ENCODE data around the gene TLCD1. TPM values are rescaled to one million over a fixed set of nuclear protein-coding genes. Genes with fewer than 3 reads are reported as not detected.

The TLCD1 gene
- polyA plus RNA-seq, 1 of the 3 experiments (the other 2 are of a cell fraction), result 18.3 TPM

GRCh38 chr17:28746611-28747050 lies 20.6 kb upstream of the TLCD1 start:
- 62% methylated on average over 4 of the region's 5 CpGs for WGBS (ENCODE audit: low lambda C conversion rate)
- H4K20me1 ChIP-seq (ENCODE audit: insufficient read depth), result peaks cover 65% of the 10 kb centered on the region
- no peak overlapping the region for H2AFZ ChIP-seq (ENCODE audit: low read depth)
- H3K9me2 ChIP-seq, result no peaks in the 10 kb centered on the region
- peak overlapping the region; percentile 99 for H3K4me2 ChIP-seq
- no peaks in the 10 kb centered on the region for H3K27me3 ChIP-seq (ENCODE audit: insufficient read depth)
- no peaks in the 10 kb centered on the region for H3K9me3 ChIP-seq
- peaks cover 61% of the 10 kb centered on the region for H3K79me2 ChIP-seq (ENCODE audit: insufficient read depth)
- peak; percentile 57 for TF ChIP-seq CHD2 (IDR thresholded peaks at IDR 0.05; ENCODE audit: low read length, partially characterized antibody)
- no peak for TF ChIP-seq FOXM1 (IDR thresholded peaks at IDR 0.05; ENCODE audit: low read depth)
- CTCF ChIA-PET, result interaction anchor here (0.9 to 20.4 kb wide), 5 partner anchors 16 to 365 kb away, joined by 3 to 612 read pairs (median 6); partner anchors contain the start of genes NEK8, RPL23A and TLCD1
- peaks cover 28 to 42% of the 10 kb centered on the region in 2 experiments; a peak in 3 of 4 replicates for H3K4me1 ChIP-seq (ENCODE audit: control insufficient read depth in 1 of 2, insufficient read depth in 2 of 2, low read depth in 1 of 2, low read length in 1 of 2)
- POLR2A ChIA-PET, result interaction anchor here (6.5 to 6.6 kb wide), 2 partner anchors 19 to 26 kb away, joined by 45 to 90 read pairs; partner anchors contain the start of genes NEK8, RPL23A and TLCD1
- peaks cover 36% of the 10 kb centered on the region for H3F3A ChIP-seq (replicated peaks; ENCODE audit: insufficient read depth)
- H3K4me3 ChIP-seq (ENCODE audit: low read depth in 2 of 2, low read length in 1 of 2), result peak overlapping the region; percentile 83 to 95
- DNase-seq, result no peak
- peaks cover 24 to 38% of the 10 kb centered on the region in 2 experiments for H3K36me3 ChIP-seq (replicated peaks in 1 of 2; ENCODE audit: control insufficient read depth in 1 of 2, insufficient read depth in 2 of 2, low read length in 1 of 2)
- peak overlapping the region; percentile 22 to 98; a peak in 3 of 4 replicates for H3K27ac ChIP-seq (ENCODE audit: low read depth in 2 of 2, low read length in 1 of 2)
- H3K9ac ChIP-seq, result no peak overlapping the region

- POLR2A ChIA-PET, result interaction anchor here (6.5 to 6.6 kb wide), 2 partner anchors 18 to 25 kb away, joined by 45 to 90 read pairs; partner anchors contain the start of genes NEK8, RPL23A and TLCD1
- H3F3A ChIP-seq (replicated peaks; ENCODE audit: insufficient read depth), result peaks cover 34% of the 10 kb centered on the region
- H2AFZ ChIP-seq (ENCODE audit: low read depth), result no peak overlapping the region
- H3K36me3 ChIP-seq (replicated peaks in 1 of 2; ENCODE audit: control insufficient read depth in 1 of 2, insufficient read depth in 2 of 2, low read length in 1 of 2), result peaks cover 16 to 38% of the 10 kb centered on the region in 2 experiments
- peaks cover 55% of the 10 kb centered on the region for H3K79me2 ChIP-seq (ENCODE audit: insufficient read depth)
- no peaks in the 10 kb centered on the region for H3K9me2 ChIP-seq
- peak overlapping the region; percentile 83 to 95 for H3K4me3 ChIP-seq (ENCODE audit: low read depth in 2 of 2, low read length in 1 of 2)
- peak overlapping the region; percentile 99 for H3K4me2 ChIP-seq
- peak overlapping the region; percentile 91 for H3K9ac ChIP-seq
- 52% methylated on average over 3 of the region's 4 CpGs for WGBS (ENCODE audit: low lambda C conversion rate)
- no peaks in the 10 kb centered on the region for H3K27me3 ChIP-seq (ENCODE audit: insufficient read depth)
- peaks cover 60% of the 10 kb centered on the region for H4K20me1 ChIP-seq (ENCODE audit: insufficient read depth)
- H3K27ac ChIP-seq (ENCODE audit: low read depth in 2 of 2, low read length in 1 of 2), result peak overlapping the region; percentile 97 to 98
- no peaks in the 10 kb centered on the region for H3K9me3 ChIP-seq
- TF ChIP-seq ELF1 (IDR thresholded peaks at IDR 0.05), result no peak
- no peak for TF ChIP-seq TEAD4 (IDR thresholded peaks at IDR 0.05; ENCODE audit: borderline replicate concordance, insufficient read depth)
- TF ChIP-seq USF2 (IDR thresholded peaks at IDR 0.05; ENCODE audit: borderline replicate concordance, low read depth, low read length), result no peak
- no peak for TF ChIP-seq POLR2AphosphoS5 (IDR thresholded peaks at IDR 0.05; ENCODE audit: low read depth, low read length)
- peaks cover 28 to 49% of the 10 kb centered on the region in 2 experiments; a peak in 3 of 4 replicates for H3K4me1 ChIP-seq (ENCODE audit: control insufficient read depth in 1 of 2, insufficient read depth in 2 of 2, low read depth in 1 of 2, low read length in 1 of 2)
- CTCF ChIA-PET, result interaction anchor here (0.8 to 20.4 kb wide), 7 partner anchors 16 to 366 kb away, joined by 3 to 612 read pairs (median 3); partner anchors contain the start of genes NEK8, RPL23A and TLCD1
- no peak for DNase-seq
These were observed 19.9 kb upstream of the TLCD1 start for GRCh38 chr17:28745786-28746411.

Data from SK-N-SH (cell line).